IMR-90 (cell line): ENCODE data around the gene SLX4. TPM values are rescaled to one million over a fixed set of nuclear protein-coding genes. Genes with fewer than 3 reads are reported as not detected.

Source experiments
- ATAC-seq: fragments of 200-7000 bp; cut with Tn5 transposase; 2 replicates; pipeline ENCODE4 v1.9.1; 2020; ENCODE audit warnings: low read depth, mild to moderate bottlenecking, moderate library complexity
- BruUV-seq: library from RNA; stranded (reverse); fragments of 400-500 nt; replicated peaks from 2 replicates; lab custom pipeline; 2021; lab: Mats Ljungman, UMichigan
- CTCF ChIA-PET: fragments of 300-600 bp; formaldehyde crosslinking; extraction: SDS; loops from one replicate; lab custom pipeline; 2021; ENCODE audit warnings: antibody characterized with exemption; lab: Yijun Ruan, JAX
- POLR2A ChIA-PET: fragments of 300-600 bp; sonication (Branson Sonifier 250); formaldehyde crosslinking; loops from one replicate; lab custom pipeline; 2022; ENCODE audit warnings: antibody characterized with exemption; ENCODE audit not compliant: unreplicated experiment; lab: Charles Lee
- DNase-seq: peaks from one replicate; pipeline ENCODE4 v3.0.0; 2013
- H2AFZ ChIP-seq: replicated peaks from 2 replicates; pipeline ENCODE3; 2013; ENCODE audit warnings: low read length, mild to moderate bottlenecking; ENCODE audit not compliant: poor library complexity
- H2AK5ac ChIP-seq: 2 replicates; pipeline ENCODE4 v1.6.1; 2013; ENCODE audit warnings: low read depth, low read length, inconsistent platforms
- H2AK9ac ChIP-seq: replicated peaks from 2 replicates; pipeline ENCODE3; 2013; ENCODE audit warnings: mild to moderate bottlenecking, low read depth, low read length, moderate library complexity; ENCODE audit not compliant: poor library complexity
- H2BK120ac ChIP-seq: 2 replicates; pipeline ENCODE4 v1.6.1; 2013; ENCODE audit warnings: low read depth, low read length, inconsistent platforms
- H2BK15ac ChIP-seq: 3 replicates; pipeline ENCODE4 v1.6.1; 2013; ENCODE audit warnings: low read depth, low read length, inconsistent platforms
- H2BK20ac ChIP-seq: 2 replicates; pipeline ENCODE4 v1.6.1; 2013; ENCODE audit warnings: low read depth, mild to moderate bottlenecking, inconsistent platforms, low read length, moderate library complexity
- H2BK5ac ChIP-seq: 2 replicates; pipeline ENCODE4 v1.6.1; 2013; ENCODE audit warnings: mild to moderate bottlenecking, low read depth, low read length, inconsistent platforms; ENCODE audit not compliant: poor library complexity, severe bottlenecking
- H3K14ac ChIP-seq: replicated peaks from 2 replicates; pipeline ENCODE4 v1.6.1; 2013; ENCODE audit warnings: low read depth, low read length, inconsistent platforms
- H3K18ac ChIP-seq: 2 replicates; pipeline ENCODE4 v1.6.1; 2013; ENCODE audit warnings: low read depth, low read length, control low read depth
- H3K23ac ChIP-seq: 2 replicates; pipeline ENCODE4 v1.6.1; 2013; ENCODE audit warnings: low read depth, low read length, inconsistent platforms
- H3K27ac ChIP-seq: 2 replicates; pipeline ENCODE4 v1.5.1; 2013; ENCODE audit warnings: mild to moderate bottlenecking, control low read depth, low read length; ENCODE audit not compliant: insufficient read depth
- H3K27me3 ChIP-seq: 2 replicates; pipeline ENCODE4 v1.6.1; 2013; ENCODE audit warnings: low read length; ENCODE audit not compliant: control insufficient read depth, insufficient read depth
- H3K36me3 ChIP-seq: 2 replicates; pipeline ENCODE4 v1.6.1; 2013; ENCODE audit warnings: low read length, mixed read lengths; ENCODE audit not compliant: control insufficient read depth, insufficient read depth
- H3K4ac ChIP-seq: 2 replicates; pipeline ENCODE4 v1.6.1; 2013; ENCODE audit warnings: low read depth, low read length, inconsistent platforms
- H3K4me1 ChIP-seq: 2 replicates; pipeline ENCODE4 v1.6.1; 2013; ENCODE audit warnings: low read length, mixed read lengths; ENCODE audit not compliant: control insufficient read depth, insufficient read depth
- H3K4me2 ChIP-seq: 2 replicates; pipeline ENCODE4 v1.6.1; 2013; ENCODE audit warnings: low read depth, mild to moderate bottlenecking, control low read depth, low read length, moderate library complexity
- H3K4me3 ChIP-seq: 2 replicates; pipeline ENCODE4 v1.5.1; 2013; ENCODE audit warnings: low read depth, mild to moderate bottlenecking, control low read depth, low read length, moderate library complexity; ENCODE audit not compliant: insufficient read depth
- H3K56ac ChIP-seq: 2 replicates; pipeline ENCODE4 v1.6.1; 2013; ENCODE audit warnings: low read length, inconsistent platforms; ENCODE audit not compliant: insufficient read depth; ENCODE audit errors: extremely low read depth
- H3K79me1 ChIP-seq, 2 experiments: 2 replicates each; pipeline ENCODE4 v1.6.1; 2013; ENCODE audit warnings: low read length in 2 of 2, inconsistent platforms in 1 of 2, low read depth in 1 of 2
- H3K9ac ChIP-seq: 2 replicates; pipeline ENCODE4 v1.6.1; 2013; ENCODE audit warnings: low read depth, low read length, control low read depth
- H3K9me1 ChIP-seq: 2 replicates; pipeline ENCODE4 v1.6.1; 2013; ENCODE audit warnings: low read length, inconsistent platforms; ENCODE audit not compliant: insufficient read depth
- H3K9me3 ChIP-seq: 2 replicates; pipeline ENCODE4 v1.6.1; 2013; ENCODE audit warnings: low read length; ENCODE audit not compliant: control insufficient read depth, insufficient read depth
- H4K20me1 ChIP-seq: 2 replicates; pipeline ENCODE4 v1.6.1; 2013; ENCODE audit warnings: low read length, inconsistent platforms; ENCODE audit not compliant: insufficient read depth
- H4K5ac ChIP-seq: 2 replicates; pipeline ENCODE4 v1.6.1; 2013; ENCODE audit warnings: mild to moderate bottlenecking, low read depth, low read length, control low read depth
- H4K8ac ChIP-seq, 2 experiments: 2 replicates each; pipeline ENCODE4 v1.6.1; 2013; ENCODE audit warnings: low read depth in 2 of 2, low read length in 2 of 2, control low read depth in 1 of 2, inconsistent platforms in 1 of 2
- H4K91ac ChIP-seq: 2 replicates; pipeline ENCODE4 v1.6.1; 2013; ENCODE audit warnings: low read depth, low read length, inconsistent platforms; ENCODE audit not compliant: insufficient read depth
- BHLHE40 ChIP-seq: fragments of 150-350 bp; IDR thresholded peaks from 2 replicates; pipeline ENCODE4 v1.6.1; 2016; ENCODE audit warnings: mild to moderate bottlenecking, low read depth, low read length
- CEBPB ChIP-seq: IDR thresholded peaks from 2 replicates; pipeline ENCODE4 v1.6.1; 2012; ENCODE audit warnings: low read depth, low read length, improper control_type of control experiment
- CHD1 ChIP-seq: IDR thresholded peaks from 2 replicates; pipeline ENCODE4 v1.6.1; 2012; ENCODE audit warnings: low read depth, low read length, improper control_type of control experiment
- ELK1 ChIP-seq: fragments of 150-350 bp; IDR thresholded peaks from 2 replicates; pipeline ENCODE4 v1.6.1; 2016; ENCODE audit warnings: low read depth, mild to moderate bottlenecking, low read length, moderate library complexity, borderline replicate concordance
- FOS ChIP-seq: fragments of 150-350 bp; IDR thresholded peaks from 2 replicates; pipeline ENCODE4 v1.6.1; 2016; ENCODE audit warnings: low read depth, low read length
- MAFK ChIP-seq: IDR thresholded peaks from 2 replicates; pipeline ENCODE4 v1.6.1; 2012; ENCODE audit warnings: low read depth, low read length, improper control_type of control experiment
- MAZ ChIP-seq: IDR thresholded peaks from 2 replicates; pipeline ENCODE4 v1.6.1; 2012; ENCODE audit warnings: low read depth, mild to moderate bottlenecking, low read length, improper control_type of control experiment, moderate library complexity, borderline replicate concordance
- MXI1 ChIP-seq: IDR thresholded peaks from 2 replicates; pipeline ENCODE4 v1.6.1; 2012; ENCODE audit warnings: low read depth, mild to moderate bottlenecking, low read length, moderate library complexity, borderline replicate concordance
- NFE2L2 ChIP-seq: fragments of 150-350 bp; IDR thresholded peaks from 2 replicates; pipeline ENCODE4 v1.6.1; 2016; ENCODE audit warnings: low read depth, mild to moderate bottlenecking, low read length
- POLR2A ChIP-seq: IDR thresholded peaks from 2 replicates; pipeline ENCODE4 v1.6.1; 2012; ENCODE audit warnings: mild to moderate bottlenecking, low read depth, low read length
- RAD21 ChIP-seq: IDR thresholded peaks from 2 replicates; pipeline ENCODE4 v1.6.1; 2012; ENCODE audit warnings: low read length, improper control_type of control experiment
- RCOR1 ChIP-seq: IDR thresholded peaks from 2 replicates; pipeline ENCODE4 v1.6.1; 2012; ENCODE audit warnings: mild to moderate bottlenecking, low read length, improper control_type of control experiment; ENCODE audit not compliant: insufficient replicate concordance
- RFX5 ChIP-seq: IDR thresholded peaks from 2 replicates; pipeline ENCODE4 v1.8.0; 2012; ENCODE audit warnings: low read depth, mild to moderate bottlenecking, low read length, moderate library complexity
- SMC3 ChIP-seq: fragments of 150-350 bp; IDR thresholded peaks from 2 replicates; pipeline ENCODE4 v1.6.1; 2016; ENCODE audit warnings: low read depth, mild to moderate bottlenecking, antibody characterized with exemption, low read length, moderate library complexity
- WGBS, 2 experiments: methylation state at CpG; one replicate each; pipeline versions ENCODE4 v1.1.5 to v1.1.7; 2013; ENCODE audit warnings: missing lambda C conversion rate in 2 of 2; ENCODE audit not compliant: insufficient read length in 1 of 2; ENCODE audit errors: extremely low coverage in 2 of 2; 5-methylcytosine and 5-hydroxymethylcytosine counted together
- dilution Hi-C: fragments of 300-500 bp; cut with HindIII; formaldehyde crosslinking; loops from one replicate; pipeline ENCODE4 v1.14.3; 2018; ENCODE audit warnings: low sequenced_read_pairs; ENCODE audit not compliant: unreplicated experiment
- in situ Hi-C: fragments of 300-500 bp; cut with MboI; formaldehyde crosslinking; loops from 3 replicates; pipeline ENCODE4 v1.14.3; 2019; ENCODE audit warnings: low sequenced_read_pairs, inconsistent platforms, mixed read lengths
- intact Hi-C: fragments of 100-400 bp; cut with micrococcal nuclease; formaldehyde crosslinking; loops from 2 replicates; pipeline ENCODE4 v1.10.0; 2022
- polyA plus RNA-seq, 3 experiments: library from polyadenylated mRNA; depleted of rRNA; stranded (reverse); fragments of >200 nt; gene quantifications; 2 replicates each; pipeline ENCODE4 v1.2.3, GENCODE V29; 2012; ENCODE audit warnings: low replicate concordance in 1 of 3
- total RNA-seq: library from RNA; depleted of rRNA; stranded (reverse); fragments of >200 nt; gene quantifications from 2 replicates; pipeline ENCODE4 v1.2.3, GENCODE V29; 2012

The SLX4 gene
- total and polyA plus RNA-seq, 2 of the 4 experiments (the other 2 are of a cell fraction): 1.3 to 3.1 TPM

GRCh38 chr16:3602320-3602653, 9.1 kb downstream of the SLX4 start:
- H3K36me3 ChIP-seq: peaks cover 37% of the 10 kb centered on the region
- H3K27ac ChIP-seq: no peak overlapping the region
- no peak overlapping the region for H3K4ac ChIP-seq
- H2AK9ac ChIP-seq: no peak overlapping the region
- no peak overlapping the region for H2BK5ac ChIP-seq
- H3K9me3 ChIP-seq: peaks cover 6% of the 10 kb centered on the region; the same call in 1 of the 2 replicates
- H2BK20ac ChIP-seq: no peak overlapping the region
- ChIA-PET POLR2A (no interaction called here), CTCF (no interaction called here)
- H3K79me1 ChIP-seq: no peaks in the 10 kb centered on the region; a peak in 1 of 4 replicates
- in situ Hi-C loops: no loop called here
- no peak overlapping the region for H2AFZ ChIP-seq
- H3K9me1 ChIP-seq: peaks cover 3% of the 10 kb centered on the region; the same call in 1 of the 2 replicates
- TF ChIP-seq MXI1: no peak
- TF ChIP-seq CHD1: no peak
- no peak for TF ChIP-seq RAD21
- no peak for TF ChIP-seq CEBPB
- no peak for TF ChIP-seq MAZ
- TF ChIP-seq RFX5: no peak
- TF ChIP-seq MAFK: no peak
- no peak for TF ChIP-seq BHLHE40
- no peak for TF ChIP-seq FOS
- no peak for TF ChIP-seq RCOR1
- no peak for TF ChIP-seq NFE2L2
- TF ChIP-seq SMC3: no peak
- TF ChIP-seq POLR2A: no peak
- no peak for TF ChIP-seq ELK1
- intact Hi-C loops: no loop called here
- H4K91ac ChIP-seq: no peak overlapping the region
- H3K4me1 ChIP-seq: no peaks in the 10 kb centered on the region
- H3K27me3 ChIP-seq: no peaks in the 10 kb centered on the region
- no TSS peak for BruUV-seq
- no peak overlapping the region for H3K18ac ChIP-seq
- no peak overlapping the region for H3K4me3 ChIP-seq
- no peak overlapping the region for H3K56ac ChIP-seq
- H4K20me1 ChIP-seq: no peaks in the 10 kb centered on the region
- ATAC-seq (no peak), DNase-seq (no peak)
- no peak overlapping the region for H3K9ac ChIP-seq
- no peak overlapping the region for H4K5ac ChIP-seq
- no peak overlapping the region for H3K23ac ChIP-seq
- H4K8ac ChIP-seq: no peak overlapping the region
- no peak overlapping the region for H2BK120ac ChIP-seq
- no peak overlapping the region for H2BK15ac ChIP-seq
- H3K14ac ChIP-seq: no peak overlapping the region
- H2AK5ac ChIP-seq: no peak overlapping the region
- dilution Hi-C loops: no loop called here
- no peak overlapping the region for H3K4me2 ChIP-seq
- 96% methylated on average over 4 of the region's 7 CpGs; no CpG with 5 or more reads in 1 of the 2 experiments for WGBS, 2 experiments
